RWPE2 (cell line): ENCODE results near the gene SLC35F4.

Experiments used
- ATAC-seq: fragments of 200-7000 bp; cut with Tn5 transposase; 3 replicates; pipeline ENCODE4 v1.9.1; 2021; ENCODE audit warnings: low read depth
- DNase-seq: peaks from one replicate; pipeline ENCODE4 v3.0.0-alpha.2; 2020; ENCODE audit warnings: low spot score
- H3K27ac ChIP-seq: fragments of 450-650 bp; 2 replicates; pipeline ENCODE4 v1.5.1; 2017; ENCODE audit warnings: mild to moderate bottlenecking; ENCODE audit not compliant: poor library complexity, severe bottlenecking
- H3K27me3 ChIP-seq: fragments of 250-450 bp; sonication (Bioruptor Pico); 2 replicates; pipeline ENCODE4 v1.5.1; 2021; ENCODE audit warnings: mild to moderate bottlenecking, moderate library complexity; ENCODE audit not compliant: insufficient read depth, poor library complexity, severe bottlenecking
- H3K36me3 ChIP-seq: fragments of 250-450 bp; sonication (Bioruptor Pico); 2 replicates; pipeline ENCODE4 v1.5.1; 2020; ENCODE audit warnings: low read depth, mild to moderate bottlenecking, moderate library complexity
- H3K4me1 ChIP-seq: fragments of 250-450 bp; sonication (Bioruptor Pico); 2 replicates; pipeline ENCODE4 v1.5.1; 2021; ENCODE audit warnings: mild to moderate bottlenecking, moderate library complexity; ENCODE audit not compliant: insufficient read depth, poor library complexity, severe bottlenecking
- H3K4me3 ChIP-seq: fragments of 250-450 bp; sonication (Bioruptor Pico); 2 replicates; pipeline ENCODE4 v1.5.1; 2021; ENCODE audit warnings: mild to moderate bottlenecking, moderate library complexity; ENCODE audit not compliant: severe bottlenecking
- H3K9me3 ChIP-seq: fragments of 250-450 bp; sonication (Bioruptor Pico); 2 replicates; pipeline ENCODE4 v1.5.1; 2021; ENCODE audit warnings: mild to moderate bottlenecking, moderate library complexity; ENCODE audit not compliant: severe bottlenecking
- CTCF ChIP-seq: fragments of 450-650 bp; IDR thresholded peaks from one replicate; pipeline ENCODE4 v1.5.1; 2017; ENCODE audit warnings: mild to moderate bottlenecking, moderate library complexity; ENCODE audit not compliant: poor library complexity, severe bottlenecking

The SLC35F4 gene

GRCh38 chr14:57834961-57835360 is 30.9 kb downstream of the SLC35F4 start:
- H3K36me3 ChIP-seq: no peaks in the 10 kb centered on the region
- H3K4me3 ChIP-seq: no peak overlapping the region
- H3K4me1 ChIP-seq: peaks cover 34% of the 10 kb centered on the region
- H3K27ac ChIP-seq: peak overlapping the region; percentile 47
- DNase-seq: no peak
- TF ChIP-seq CTCF: no peak
- ATAC-seq: no peak
- no peaks in the 10 kb centered on the region for H3K27me3 ChIP-seq
- no peaks in the 10 kb centered on the region for H3K9me3 ChIP-seq

DNA sequence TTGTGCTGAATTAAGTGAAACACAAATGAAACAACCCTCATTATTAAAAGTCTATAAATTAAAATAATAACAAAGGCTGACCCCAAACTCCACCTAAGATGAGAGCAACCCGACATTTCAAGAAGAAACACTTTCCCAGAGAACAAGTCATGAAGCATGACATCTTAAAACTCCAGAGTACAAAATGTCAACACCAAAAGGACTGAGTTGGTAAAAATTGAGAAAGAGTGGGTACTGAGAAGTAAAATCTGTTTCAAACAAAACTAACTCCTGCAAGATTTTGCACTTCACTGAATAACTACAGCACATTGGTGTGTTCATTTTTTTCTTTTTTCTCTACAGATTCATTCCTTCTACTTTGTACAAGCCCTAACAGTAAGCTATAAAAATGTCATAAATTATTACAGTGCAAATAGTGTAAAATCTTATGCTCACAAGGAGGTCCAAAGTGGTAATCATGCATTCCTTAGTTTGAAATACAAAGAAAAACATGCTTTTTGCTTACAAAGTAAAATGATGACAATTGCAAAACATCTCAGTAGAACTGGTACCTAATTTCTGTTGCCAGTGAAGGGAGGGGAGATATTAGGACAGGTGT is 31.8 kb downstream of the SLC35F4 start:
- Histone ChIP-seq H3K9me3 (no peaks in the 10 kb centered on the region), H3K27ac (peak overlapping the region; percentile 47), H3K36me3 (no peaks in the 10 kb centered on the region), H3K4me1 (peaks cover 34% of the 10 kb centered on the region), H3K4me3 (no peak overlapping the region), H3K27me3 (no peaks in the 10 kb centered on the region)
- ATAC-seq (peak; percentile 32), DNase-seq (no peak)
- TF ChIP-seq CTCF: no peak

DNA sequence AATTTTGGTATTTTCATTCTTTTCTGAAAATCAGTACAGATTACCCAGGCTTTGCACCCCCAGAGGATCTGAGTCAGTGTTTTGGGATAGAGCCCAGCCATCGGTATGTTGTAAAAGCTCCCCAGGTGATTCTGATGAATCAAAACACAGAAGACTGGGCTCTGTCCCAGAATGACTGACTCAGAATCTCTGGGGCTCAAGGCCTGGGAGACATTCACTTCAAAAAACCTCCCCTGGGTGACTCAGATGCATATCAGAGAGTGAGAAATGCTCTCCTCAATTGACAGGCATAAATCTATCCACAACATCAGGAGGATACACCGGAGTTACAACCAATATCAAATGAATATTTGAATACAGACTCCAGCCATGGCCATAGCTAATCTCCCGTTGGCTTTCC is 32.6 kb downstream of the SLC35F4 start:
- no peak for TF ChIP-seq CTCF
- DNase-seq (peak; percentile 88), ATAC-seq (peak; percentile 98)
- H3K27me3 ChIP-seq: no peaks in the 10 kb centered on the region
- no peak overlapping the region for H3K4me3 ChIP-seq
- H3K9me3 ChIP-seq: no peaks in the 10 kb centered on the region
- H3K36me3 ChIP-seq: no peaks in the 10 kb centered on the region
- H3K4me1 ChIP-seq: peaks cover 34% of the 10 kb centered on the region
- H3K27ac ChIP-seq: peak overlapping the region; percentile 47

- Histone ChIP-seq H3K4me3 (no peak overlapping the region), H3K36me3 (no peaks in the 10 kb centered on the region), H3K9me3 (no peaks in the 10 kb centered on the region), H3K27me3 (no peaks in the 10 kb centered on the region), H3K27ac (no peak overlapping the region), H3K4me1 (peaks cover 34% of the 10 kb centered on the region)
- ATAC-seq (no peak), DNase-seq (no peak)
- TF ChIP-seq CTCF: no peak
Observed at GRCh38 chr14:57831981-57832380, 33.9 kb downstream of the SLC35F4 start.

GRCh38 chr14:57828713-57829112 is 37.2 kb downstream of the SLC35F4 start:
- no peak overlapping the region for H3K27ac ChIP-seq
- no peak overlapping the region for H3K4me3 ChIP-seq
- H3K27me3 ChIP-seq: no peaks in the 10 kb centered on the region
- no peaks in the 10 kb centered on the region for H3K36me3 ChIP-seq
- DNase-seq (no peak), ATAC-seq (no peak)
- peaks cover 12% of the 10 kb centered on the region for H3K4me1 ChIP-seq
- no peak for TF ChIP-seq CTCF
- no peaks in the 10 kb centered on the region for H3K9me3 ChIP-seq
